A549 (cell line): Measurements from ENCODE around the gene GABRR3. TPM values are rescaled to one million over a fixed set of nuclear protein-coding genes. Genes with fewer than 3 reads are reported as not detected.
A peak's percentile ranks its signal among the peaks of the same experiment; 100 is the strongest.

Experiments used
- ATAC-seq, 2 experiments: fragments of 200-7000 bp in 1 of 2; fragments of >200 bp in 1 of 2; cut with Nextera tagmentation in 1 of 2; cut with Tn5 transposase in 1 of 2; 3 replicates each; pipeline versions ENCODE4 v1.8.0 to v1.9.1; 2018 to 2020; ENCODE audit warnings: mild to moderate bottlenecking in 1 of 2, moderate library complexity in 1 of 2
- CTCF ChIA-PET: fragments of 300-600 bp; sonication (Branson Sonifier 250); formaldehyde crosslinking; extraction: SDS; loops from one replicate; lab custom pipeline; 2021; ENCODE audit warnings: antibody characterized with exemption, inconsistent platforms; lab: Yijun Ruan, JAX
- POLR2A ChIA-PET: fragments of 350-600 bp; formaldehyde crosslinking; extraction: SDS; loops from one replicate; lab custom pipeline; 2021; ENCODE audit warnings: antibody characterized with exemption, inconsistent platforms; lab: Yijun Ruan, JAX
- DNase-seq, 2 experiments: peaks; one replicate each; pipeline versions ENCODE4 v3.0.0 to v3.0.0-alpha.2; 2011 to 2016; ENCODE audit warnings: low read depth in 1 of 2, low spot score in 1 of 2
- FAIRE-seq: peaks from 2 replicates; lab custom pipeline; 2011; peaks lifted over from hg19 to GRCh38; lab: Jason Lieb, UNC
- H3K27ac ChIP-seq, 2 experiments: fragments of >200 bp; sonication (Bioruptor Twin); formaldehyde crosslinking; 3 replicates each; pipeline ENCODE4 v1.5.1; 2016 to 2017
- H3K4me1 ChIP-seq: fragments of >200 bp; sonication (Bioruptor Twin); formaldehyde crosslinking; 3 replicates; pipeline ENCODE4 v1.6.1; 2016
- H3K4me2 ChIP-seq: fragments of >200 bp; sonication (Bioruptor Twin); formaldehyde crosslinking; 3 replicates; pipeline ENCODE4 v1.6.1; 2016
- H3K4me3 ChIP-seq: fragments of >200 bp; sonication (Bioruptor Twin); formaldehyde crosslinking; 3 replicates; pipeline ENCODE4 v1.5.1; 2016
- H3K9me3 ChIP-seq: fragments of >200 bp; sonication (Bioruptor Twin); formaldehyde crosslinking; 3 replicates; pipeline ENCODE4 v1.6.1; 2016
- BHLHE40 ChIP-seq: IDR thresholded peaks from 2 replicates; pipeline ENCODE4 v1.6.1; 2012; ENCODE audit warnings: low read depth, low read length, inconsistent platforms
- CBX2 ChIP-seq: fragments of 200-600 bp; sonication (generic); IDR thresholded peaks from 2 replicates; pipeline ENCODE4 v1.6.1; 2016; ENCODE audit warnings: low read depth, mild to moderate bottlenecking, borderline replicate concordance
- CHD2 ChIP-seq: fragments of 150-350 bp; IDR thresholded peaks from 2 replicates; pipeline ENCODE4 v1.6.1; 2014; ENCODE audit warnings: low read length; ENCODE audit not compliant: partially characterized antibody
- CHD4 ChIP-seq: fragments of 200-600 bp; sonication (generic); IDR thresholded peaks from 2 replicates; pipeline ENCODE4 v1.6.1; 2016; ENCODE audit warnings: antibody characterized with exemption, mild to moderate bottlenecking, borderline replicate concordance
- EHF ChIP-seq: fragments of 250-450 bp; sonication (Bioruptor Pico); IDR thresholded peaks from 2 replicates; pipeline ENCODE4 v1.5.0; 2020; ENCODE audit warnings: mild to moderate bottlenecking
- EHMT2 ChIP-seq: fragments of 200-600 bp; sonication (generic); IDR thresholded peaks from 2 replicates; pipeline ENCODE4 v1.6.1; 2016; ENCODE audit warnings: antibody characterized with exemption, low read depth, mild to moderate bottlenecking, moderate library complexity
- EP300 ChIP-seq, 2 experiments: fragments of >200 bp; sonication (Bioruptor Twin); formaldehyde crosslinking; IDR thresholded peaks; 2 replicates in 1 of 2; 3 replicates in 1 of 2; pipeline ENCODE4 v1.6.1; 2016 to 2017
- FOSL2 ChIP-seq, 2 experiments: fragments of 450-650 bp in 1 of 2; fragments of >200 bp in 1 of 2; sonication (Bioruptor Twin) in 1 of 2; formaldehyde crosslinking; IDR thresholded peaks; 2 replicates each; pipeline versions ENCODE4 v1.5.0 to v1.6.1; 2016 to 2020; ENCODE audit warnings: mild to moderate bottlenecking in 1 of 2, moderate library complexity in 1 of 2
- HDAC2 ChIP-seq: fragments of 200-600 bp; sonication (generic); IDR thresholded peaks from 2 replicates; pipeline ENCODE4 v1.6.1; 2016
- HEYL ChIP-seq: fragments of 250-450 bp; sonication (Bioruptor Pico); IDR thresholded peaks from 2 replicates; pipeline ENCODE4 v1.8.0; 2021; ENCODE audit warnings: mild to moderate bottlenecking, moderate library complexity
- HOXA7 ChIP-seq: fragments of 250-450 bp; sonication (Bioruptor Pico); IDR thresholded peaks from 2 replicates; pipeline ENCODE4 v1.5.0; 2020; ENCODE audit warnings: mild to moderate bottlenecking, moderate library complexity
- HOXB13 ChIP-seq: fragments of 250-450 bp; sonication (Bioruptor Pico); IDR thresholded peaks from 2 replicates; pipeline ENCODE4 v1.5.0; 2020; ENCODE audit warnings: low read depth, mild to moderate bottlenecking, moderate library complexity
- HOXB5 ChIP-seq: fragments of 250-450 bp; sonication (Bioruptor Pico); IDR thresholded peaks from 2 replicates; pipeline ENCODE4 v1.5.0; 2020; ENCODE audit warnings: mild to moderate bottlenecking, moderate library complexity
- JUN ChIP-seq, 2 experiments: fragments of >200 bp; sonication (Bioruptor Twin); formaldehyde crosslinking; IDR thresholded peaks; 2 replicates in 1 of 2; 3 replicates in 1 of 2; pipeline ENCODE4 v1.6.1; 2016 to 2017
- JUNB ChIP-seq: fragments of >200 bp; sonication (Bioruptor Twin); formaldehyde crosslinking; IDR thresholded peaks from 2 replicates; pipeline ENCODE4 v1.6.1; 2016
- KDM1A ChIP-seq: fragments of 200-600 bp; sonication (generic); IDR thresholded peaks from 2 replicates; pipeline ENCODE4 v1.6.1; 2016; ENCODE audit warnings: low read depth, mild to moderate bottlenecking
- KDM5A ChIP-seq: fragments of 200-600 bp; sonication (generic); IDR thresholded peaks from 2 replicates; pipeline ENCODE4 v1.6.1; 2016; ENCODE audit warnings: antibody characterized with exemption, mild to moderate bottlenecking
- MAFK ChIP-seq: fragments of 450-650 bp; IDR thresholded peaks from 2 replicates; pipeline ENCODE4 v1.6.1; 2014; ENCODE audit not compliant: partially characterized antibody
- MYC ChIP-seq: IDR thresholded peaks from 2 replicates; pipeline ENCODE4 v1.6.1; 2012; ENCODE audit warnings: mild to moderate bottlenecking, inconsistent platforms, low read length, improper control_type of control experiment, borderline replicate concordance
- NFE2L2 ChIP-seq: fragments of 150-350 bp; conservative IDR thresholded peaks from 2 replicates; pipeline ENCODE4 v1.6.1; 2014; ENCODE audit warnings: low read length
- NPAS2 ChIP-seq: fragments of 250-450 bp; sonication (Bioruptor Pico); IDR thresholded peaks from 2 replicates; pipeline ENCODE4 v1.8.0; 2022; ENCODE audit warnings: mild to moderate bottlenecking, moderate library complexity, borderline replicate concordance
- PHF8 ChIP-seq: fragments of 200-600 bp; sonication (generic); IDR thresholded peaks from 2 replicates; pipeline ENCODE4 v1.6.1; 2016; ENCODE audit warnings: low read depth, mild to moderate bottlenecking, antibody characterized with exemption, moderate library complexity, borderline replicate concordance
- RARB ChIP-seq: fragments of 250-450 bp; sonication (Bioruptor Pico); IDR thresholded peaks from 2 replicates; pipeline ENCODE4 v1.8.0; 2021; ENCODE audit warnings: mild to moderate bottlenecking, moderate library complexity
- RCOR1 ChIP-seq: fragments of 150-350 bp; IDR thresholded peaks from 2 replicates; pipeline ENCODE4 v1.6.1; 2014; ENCODE audit warnings: antibody characterized with exemption, low read length, low read depth
- RFX5 ChIP-seq: fragments of 450-650 bp; IDR thresholded peaks from 2 replicates; pipeline ENCODE4 v1.7.1; 2014; ENCODE audit warnings: antibody characterized with exemption, mild to moderate bottlenecking, moderate library complexity
- SMC3 ChIP-seq: fragments of >200 bp; sonication (Bioruptor Twin); formaldehyde crosslinking; IDR thresholded peaks from 3 replicates; pipeline ENCODE4 v1.6.1; 2018; ENCODE audit warnings: inconsistent platforms
- SREBF2 ChIP-seq: fragments of 450-650 bp; IDR thresholded peaks from 2 replicates; pipeline ENCODE4 v1.6.1; 2014; ENCODE audit warnings: mild to moderate bottlenecking, moderate library complexity
- TFCP2L1 ChIP-seq: fragments of 250-450 bp; sonication (Bioruptor Pico); IDR thresholded peaks from 2 replicates; pipeline ENCODE4 v1.5.0; 2021; ENCODE audit warnings: mild to moderate bottlenecking
- TP53 ChIP-seq: fragments of 250-450 bp; sonication (Bioruptor Pico); IDR thresholded peaks from 2 replicates; pipeline ENCODE4 v1.5.0; 2021; ENCODE audit warnings: mild to moderate bottlenecking, moderate library complexity
- ZNF302 ChIP-seq: fragments of 250-450 bp; sonication (Bioruptor Pico); IDR thresholded peaks from 2 replicates; pipeline ENCODE4 v1.9.0; 2021; ENCODE audit warnings: inconsistent platforms, mild to moderate bottlenecking, moderate library complexity
- WGBS: methylation state at CpG from one replicate; pipeline ENCODE4 v1.1.6; 2017; ENCODE audit errors: missing lambda C conversion rate; 5-methylcytosine and 5-hydroxymethylcytosine counted together
- polyA minus RNA-seq: library from RNA; depleted of rRNA, polyadenylated mRNA; stranded (reverse); fragments of >200 nt; gene quantifications from 2 replicates; pipeline ENCODE4 v1.2.3, GENCODE V29; 2011; rRNA and poly(A)+ RNA removed
- polyA plus RNA-seq, 4 experiments: library from polyadenylated mRNA; depleted of rRNA in 3 of 4; stranded (reverse); fragments of >200 nt; fragmentation: RNase III in 1 of 4; extraction: RNeasy Plus Mini Kit Qiagen cat#74134 plus additional on column Dnase treatment in 1 of 4; gene quantifications; 2 replicates in 3 of 4; 3 replicates in 1 of 4; pipeline ENCODE4 v1.2.3, GENCODE V29; 2011 to 2017
- TF ChIP-seq, protein P1 (sequence below): fragments of 450-650 bp; IDR thresholded peaks from 2 replicates; pipeline ENCODE4 v1.6.1; 2014; ENCODE audit warnings: antibody characterized with exemption
- TF ChIP-seq, protein P2 (sequence below): fragments of >200 bp; sonication (Bioruptor Twin); formaldehyde crosslinking; IDR thresholded peaks from 2 replicates; pipeline ENCODE4 v1.6.1; 2016
- TF ChIP-seq, protein P3 (sequence below): IDR thresholded peaks from 2 replicates; pipeline ENCODE4 v1.6.1; 2012

GABRR3 gene
- polyA plus RNA-seq (2011; rRNA removed) (0.03 TPM in 1 of 2 replicates, not detected in the other), polyA plus RNA-seq (2017; fragmentation: RNase III; extraction: RNeasy Plus Mini Kit Qiagen cat#74134 plus additional on column Dnase treatment) (not detected in 3 replicates), polyA minus RNA-seq (not detected in 2 replicates)
- not detected in 2 replicates for polyA plus RNA-seq (2012; cell fraction: cytosol; rRNA removed)
- not detected in 2 replicates for polyA plus RNA-seq (2012; cell fraction: nucleus; rRNA removed)

DNA sequence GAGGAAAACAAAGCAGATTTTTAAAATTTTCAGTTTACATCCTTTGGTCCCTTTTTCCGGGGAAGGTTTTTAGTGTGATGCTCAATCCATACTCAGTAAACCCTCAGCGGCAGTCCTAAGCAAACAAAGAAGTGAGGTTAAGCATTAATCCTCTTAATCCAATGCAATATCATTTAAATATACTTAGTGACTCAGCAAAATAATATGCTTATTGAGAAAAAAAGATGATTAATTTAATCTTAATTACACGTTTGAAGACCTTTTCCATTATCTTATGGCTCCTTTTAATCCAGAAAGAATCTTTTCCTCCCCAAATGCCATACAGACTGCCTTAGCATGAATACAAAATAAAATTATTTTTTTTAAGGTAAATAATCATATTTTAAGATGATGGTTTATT lies at the start of gene GABRR3:
Gene GABRR3, minus strand, starts transcription at position 108 of the 400 bp plus-strand sequence. CDS start 328 bp downstream, outside the sequence.
- ChIA-PET CTCF (no interaction called here), POLR2A (no interaction called here)
- no peak within 1 kb of the TSS for H3K27ac ChIP-seq
- no peaks in the 10 kb centered on the region for H3K4me1 ChIP-seq
- TF ChIP-seq KDM5A (no peak), EP300 (IDR thresholded peaks at IDR 0.05) (no peak), NFE2L2 (peak; percentile 28; the same call in 1 of the 2 replicates), HOXB5 (no peak), TFCP2L1 (no peak), BHLHE40 (no peak), RARB (no peak), JUNB (no peak), MAFK (peak; percentile 75)
- DNase-seq, result no peak
- no peak within 1 kb of the TSS for H3K4me3 ChIP-seq
- H3K9me3 ChIP-seq, result no peaks in the 10 kb centered on the region
- WGBS, result 3% methylated on average over 3 of the region's 3 CpGs
- no peak within 1 kb of the TSS for H3K4me2 ChIP-seq
- no peak for FAIRE-seq
- no peak for ATAC-seq

DNA sequence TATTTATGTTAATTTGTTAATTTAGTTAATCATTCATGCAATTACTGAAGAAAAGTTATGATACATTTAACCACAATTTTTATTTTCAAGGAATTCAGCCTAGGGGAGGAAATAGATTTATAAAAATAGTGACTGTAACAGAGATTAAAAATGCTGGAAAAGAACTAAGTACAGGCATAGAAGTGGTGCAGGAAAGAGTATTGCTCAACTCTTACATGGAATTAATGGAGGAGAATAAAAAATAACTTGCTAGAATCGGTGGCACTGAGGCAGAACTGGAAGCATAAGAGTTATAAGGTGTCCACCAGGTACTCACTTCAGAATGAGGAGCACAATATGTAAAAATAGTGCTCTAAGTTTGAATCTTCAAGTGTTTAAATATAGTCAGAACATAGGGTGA lies 38.4 kb upstream of the GABRR3 start:
- Histone ChIP-seq H3K4me2 (no peak overlapping the region), H3K9me3 (no peaks in the 10 kb centered on the region), H3K4me1 (no peaks in the 10 kb centered on the region), H3K4me3 (no peak overlapping the region), H3K27ac (no peak overlapping the region)
- ChIA-PET CTCF (no interaction called here), POLR2A (no interaction called here)
- WGBS, result 3% methylated on average over 1 of the region's 1 CpG
- DNase-seq, result no peak
- ATAC-seq, result no peak
- no peak for TF ChIP-seq SMC3
- TF ChIP-seq, protein P1, sequence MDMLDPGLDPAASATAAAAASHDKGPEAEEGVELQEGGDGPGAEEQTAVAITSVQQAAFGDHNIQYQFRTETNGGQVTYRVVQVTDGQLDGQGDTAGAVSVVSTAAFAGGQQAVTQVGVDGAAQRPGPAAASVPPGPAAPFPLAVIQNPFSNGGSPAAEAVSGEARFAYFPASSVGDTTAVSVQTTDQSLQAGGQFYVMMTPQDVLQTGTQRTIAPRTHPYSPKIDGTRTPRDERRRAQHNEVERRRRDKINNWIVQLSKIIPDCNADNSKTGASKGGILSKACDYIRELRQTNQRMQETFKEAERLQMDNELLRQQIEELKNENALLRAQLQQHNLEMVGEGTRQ, result no peak
- no peak for TF ChIP-seq CHD2
- TF ChIP-seq NPAS2 (CRISPR knock-in tag), result no peak
- no peak for TF ChIP-seq MYC
- FAIRE-seq, result no peak

DNA sequence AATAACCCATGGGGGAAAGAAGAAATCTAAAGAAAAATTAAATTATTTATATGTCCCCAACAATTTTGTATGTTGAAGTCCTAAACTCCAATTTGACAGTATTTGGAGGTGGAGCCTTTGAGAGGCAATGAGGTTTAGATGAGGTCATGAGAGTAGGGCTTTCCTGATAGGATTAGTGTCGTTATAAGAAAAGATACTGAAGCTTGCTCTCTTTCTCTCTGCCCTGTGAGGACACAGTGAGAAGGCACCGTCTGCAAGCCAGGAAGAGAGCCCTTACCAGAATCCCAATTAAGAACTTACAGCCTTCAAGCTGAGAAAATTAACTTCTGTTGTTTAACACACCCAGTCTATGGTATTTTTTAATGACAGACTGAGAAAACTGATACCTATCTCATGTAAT lies 35.7 kb upstream of the GABRR3 start:
- no peak for DNase-seq
- Histone ChIP-seq H3K4me1 (no peaks in the 10 kb centered on the region), H3K27ac (no peak overlapping the region), H3K4me2 (no peak overlapping the region), H3K4me3 (no peak overlapping the region)
- ATAC-seq, result no peak
- CTCF ChIA-PET, result no interaction called here
- 3% methylated on average over 2 of the region's 2 CpGs for WGBS
- POLR2A ChIA-PET, result no interaction called here
- TF ChIP-seq HEYL, result no peak
- TF ChIP-seq RCOR1, result no peak
- TF ChIP-seq, protein P2, sequence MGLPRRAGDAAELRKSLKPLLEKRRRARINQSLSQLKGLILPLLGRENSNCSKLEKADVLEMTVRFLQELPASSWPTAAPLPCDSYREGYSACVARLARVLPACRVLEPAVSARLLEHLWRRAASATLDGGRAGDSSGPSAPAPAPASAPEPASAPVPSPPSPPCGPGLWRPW, result no peak
- no peak for TF ChIP-seq EHF (CRISPR knock-in tag)
- no peak for TF ChIP-seq MYC
- no peak for TF ChIP-seq RFX5
- TF ChIP-seq, protein P3, sequence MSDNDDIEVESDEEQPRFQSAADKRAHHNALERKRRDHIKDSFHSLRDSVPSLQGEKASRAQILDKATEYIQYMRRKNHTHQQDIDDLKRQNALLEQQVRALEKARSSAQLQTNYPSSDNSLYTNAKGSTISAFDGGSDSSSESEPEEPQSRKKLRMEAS, result no peak
- TF ChIP-seq, all 56 proteins: peak for 0
- no peaks in the 10 kb centered on the region for H3K9me3 ChIP-seq
- no peak for FAIRE-seq

DNA sequence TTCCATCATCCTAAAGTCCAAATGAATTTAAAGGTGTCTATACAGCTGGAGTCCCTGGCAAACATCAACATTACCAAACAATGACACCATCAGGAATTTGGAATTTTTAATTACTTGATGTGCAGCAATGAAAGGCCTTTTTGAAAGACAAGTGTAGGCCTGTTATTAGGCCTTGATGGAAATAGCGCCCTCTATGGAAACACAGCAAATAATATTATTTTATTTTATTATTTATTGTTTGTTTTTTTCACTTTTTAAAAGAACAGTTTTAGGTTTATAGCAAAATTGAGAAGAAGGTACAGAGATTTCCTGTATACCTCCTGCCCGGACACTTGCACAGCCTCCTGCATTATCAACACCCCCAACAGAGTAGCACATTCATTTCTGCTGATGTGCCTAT lies 33.7 kb upstream of the GABRR3 start:
- WGBS, result 14% methylated on average over 2 of the region's 2 CpGs
- ChIA-PET POLR2A (no interaction called here), CTCF (no interaction called here)
- no peaks in the 10 kb centered on the region for H3K9me3 ChIP-seq
- no peak overlapping the region for H3K4me2 ChIP-seq
- H3K4me3 ChIP-seq, result no peak overlapping the region
- no peak for DNase-seq
- FAIRE-seq, result no peak
- H3K27ac ChIP-seq, result no peak overlapping the region
- ATAC-seq, result no peak
- H3K4me1 ChIP-seq, result no peaks in the 10 kb centered on the region
- TF ChIP-seq ZNF302 (CRISPR knock-in tag), result no peak
- no peak for TF ChIP-seq KDM1A
- no peak for TF ChIP-seq JUNB
- no peak for TF ChIP-seq CHD4
- TF ChIP-seq TFCP2L1, result no peak
- TF ChIP-seq SREBF2, result no peak
- no peak for TF ChIP-seq FOSL2 (IDR thresholded peaks at IDR 0.05)
- no peak for TF ChIP-seq FOSL2 (CRISPR knock-in tag; IDR thresholded peaks at IDR 0.05)
- TF ChIP-seq PHF8, result no peak
- TF ChIP-seq MYC, result no peak
- TF ChIP-seq EHF (CRISPR knock-in tag), result no peak
- TF ChIP-seq JUN (IDR thresholded peaks at IDR 0.05), result no peak
- TF ChIP-seq CBX2, result no peak
- no peak for TF ChIP-seq HDAC2
- no peak for TF ChIP-seq TP53 (CRISPR knock-in tag)
- no peak for TF ChIP-seq HOXB13 (CRISPR knock-in tag)
- no peak for TF ChIP-seq NFE2L2
- no peak for TF ChIP-seq RARB
- no peak for TF ChIP-seq HOXA7 (CRISPR knock-in tag)
- no peak for TF ChIP-seq EHMT2
